CD14-positive monocyte (primary cell): ENCODE measurements around the gene MAPK8IP2. TPM values are rescaled to one million over a fixed set of nuclear protein-coding genes. Genes with fewer than 3 reads are reported as not detected.
A peak's percentile ranks its signal among the peaks of the same experiment; 100 is the strongest.
"Not testable (repeated sequence)": the region's sequence is repeated elsewhere in the genome, so short reads cannot be mapped to it uniquely, and the experiment has no call there.

Source experiments
- DNase-seq, 3 donors: peaks; one replicate each; pipeline ENCODE4 v3.0.0-alpha.2; 2011 to 2022
- H2AFZ ChIP-seq: 2 replicates; pipeline ENCODE4 v1.6.0; 2012; ENCODE audit warnings: mild to moderate bottlenecking, low read depth, low read length, inconsistent platforms; ENCODE audit not compliant: insufficient read depth, poor library complexity, severe bottlenecking
- H3K27ac ChIP-seq, 2 donors: 1 replicate in 1 of 2; 2 replicates in 1 of 2; pipeline ENCODE4 v1.5.1; 2012 to 2013; ENCODE audit warnings: low read length in 2 of 2, control low read depth in 1 of 2, inconsistent platforms in 1 of 2, low read depth in 1 of 2, mild to moderate bottlenecking in 1 of 2
- H3K27me3 ChIP-seq, 2 donors: one replicate each; pipeline versions ENCODE4 v1.6.0 to v1.6.1; 2011 to 2013; ENCODE audit warnings: low read length in 2 of 2; ENCODE audit not compliant: control insufficient read depth in 2 of 2, insufficient read depth in 2 of 2
- H3K36me3 ChIP-seq, 2 donors: replicated peaks in 1 of 2; 1 replicate in 1 of 2; 2 replicates in 1 of 2; pipeline versions ENCODE4 v1.5.1 to v1.6.1; 2012 to 2013; ENCODE audit warnings: low read length in 2 of 2, control low read depth in 1 of 2, inconsistent platforms in 1 of 2, mild to moderate bottlenecking in 1 of 2; ENCODE audit not compliant: insufficient read depth in 2 of 2, control insufficient read depth in 1 of 2
- H3K4me1 ChIP-seq, 2 donors: 1 replicate in 1 of 2; 2 replicates in 1 of 2; pipeline versions ENCODE4 v1.5.1 to v1.6.1; 2012 to 2013; ENCODE audit warnings: low read length in 2 of 2, control low read depth in 1 of 2, inconsistent platforms in 1 of 2, mild to moderate bottlenecking in 1 of 2, moderate library complexity in 1 of 2; ENCODE audit not compliant: insufficient read depth in 2 of 2, control insufficient read depth in 1 of 2
- H3K4me2 ChIP-seq: replicated peaks from 2 replicates; pipeline ENCODE3; 2012; ENCODE audit warnings: low read length, moderate library complexity, mild to moderate bottlenecking; ENCODE audit not compliant: poor library complexity, severe bottlenecking; ENCODE audit errors: extremely low read depth
- H3K4me3 ChIP-seq, 3 experiments: fragments of 200-600 bp in 1 of 3; sonication (generic) in 1 of 3; replicated peaks in 1 of 3; 1 replicate in 2 of 3; 2 replicates in 1 of 3; pipeline ENCODE4 v1.5.1; 2011 to 2013; ENCODE audit warnings: low read length in 3 of 3, mild to moderate bottlenecking in 3 of 3, control low read depth in 2 of 3, low read depth in 2 of 3, inconsistent platforms in 1 of 3, moderate library complexity in 1 of 3
- H3K79me2 ChIP-seq: 2 replicates; pipeline ENCODE4 v1.6.0; 2012; ENCODE audit warnings: mild to moderate bottlenecking, control low read depth, inconsistent platforms, low read length, moderate library complexity; ENCODE audit not compliant: insufficient read depth
- H3K9ac ChIP-seq: 2 replicates; pipeline ENCODE4 v1.6.0; 2017; ENCODE audit warnings: low read length, mild to moderate bottlenecking; ENCODE audit not compliant: insufficient read depth, poor library complexity, severe bottlenecking
- H3K9me3 ChIP-seq, 2 donors: replicated peaks in 1 of 2; 1 replicate in 1 of 2; 2 replicates in 1 of 2; pipeline versions ENCODE4 v1.5.1 to v1.6.1; 2012 to 2013; ENCODE audit warnings: low read length in 2 of 2, control low read depth in 1 of 2; ENCODE audit not compliant: control insufficient read depth in 1 of 2, insufficient read depth in 1 of 2
- H4K20me1 ChIP-seq: 2 replicates; pipeline ENCODE4 v1.6.0; 2012; ENCODE audit warnings: mild to moderate bottlenecking, low read length, control low read depth, moderate library complexity; ENCODE audit not compliant: insufficient read depth
- H3K27ac Mint-ChIP-seq, 7 donors: one replicate each; pipeline ENCODE4 v1.8.0; 2020; ENCODE audit warnings: mild to moderate bottlenecking in 7 of 7, mixed read lengths in 7 of 7, moderate library complexity in 6 of 7, inconsistent platforms in 2 of 7
- H3K27me3 Mint-ChIP-seq, 3 donors: one replicate each; pipeline ENCODE4 v1.8.0; 2021 to 2022; ENCODE audit warnings: low read depth in 3 of 3, mild to moderate bottlenecking in 3 of 3, mixed read lengths in 3 of 3, moderate library complexity in 3 of 3, inconsistent platforms in 1 of 3
- H3K36me3 Mint-ChIP-seq, 2 donors: one replicate each; pipeline ENCODE4 v1.8.0; 2020; ENCODE audit warnings: mixed read lengths in 2 of 2, inconsistent platforms in 1 of 2, mild to moderate bottlenecking in 1 of 2
- H3K4me1 Mint-ChIP-seq: one replicate; pipeline ENCODE4 v1.8.0; 2020; ENCODE audit warnings: mild to moderate bottlenecking, mixed read lengths
- H3K4me3 Mint-ChIP-seq, 2 donors: one replicate each; pipeline ENCODE4 v1.8.0; 2020; ENCODE audit warnings: mild to moderate bottlenecking in 2 of 2, mixed read lengths in 2 of 2, moderate library complexity in 1 of 2
- H3K9me3 Mint-ChIP-seq, 7 donors: one replicate each; pipeline ENCODE4 v1.8.0; 2020 to 2022; ENCODE audit warnings: mixed read lengths in 7 of 7, mild to moderate bottlenecking in 6 of 7, moderate library complexity in 6 of 7, inconsistent platforms in 2 of 7
- CTCF ChIP-seq: fragments of 200-600 bp; IDR thresholded peaks from one replicate; pipeline ENCODE4 v1.8.0; 2022; ENCODE audit warnings: antibody characterized with exemption, mild to moderate bottlenecking
- WGBS: methylation state at CpG from one replicate; pipeline ENCODE4 v1.1.5; 2013; ENCODE audit warnings: missing lambda C conversion rate; ENCODE audit not compliant: insufficient coverage; 5-methylcytosine and 5-hydroxymethylcytosine counted together
- intact Hi-C, 2 donors: fragments of 100-400 bp; cut with micrococcal nuclease; formaldehyde crosslinking; loops; one replicate each; pipeline versions ENCODE4 v1.15.0 to v1.15.1; 2023
- polyA plus RNA-seq, 3 donors: library from polyadenylated mRNA; depleted of rRNA in 1 of 3; unstranded in 2 of 3; stranded (reverse) in 1 of 3; fragments of 300-500 nt in 2 of 3; fragments of >200 nt in 1 of 3; fragmentation: Illumina TruSeq in 2 of 3; gene quantifications; 1 replicate in 2 of 3; 2 replicates in 1 of 3; pipeline ENCODE4 v1.2.3, GENCODE V29; 2012 to 2021

The MAPK8IP2 gene
- polyA plus RNA-seq, 3 donors, result 0.17 TPM; not detected in 2

- peaks cover 5% of the 10 kb centered on the region for H3K4me1 Mint-ChIP-seq
- no peak overlapping the region for H3K4me3 Mint-ChIP-seq
- Histone ChIP-seq H3K9ac (no peak overlapping the region), H3K27ac (no peak overlapping the region), H3K4me1 (peaks cover 2% of the 10 kb centered on the region in 2 donors), H3K4me2 (no peak overlapping the region), H3K27me3 (no peaks in the 10 kb centered on the region), H3K36me3 (no peaks in the 10 kb centered on the region), H3K79me2 (no peaks in the 10 kb centered on the region), H3K4me3 (no peak overlapping the region), H2AFZ (no peak overlapping the region), H3K9me3 (no peaks in the 10 kb centered on the region), H4K20me1 (no peaks in the 10 kb centered on the region)
- intact Hi-C loops, result no loop called here
- peaks cover 0 to 5% (median 3%) of the 10 kb centered on the region in 7 donors for H3K9me3 Mint-ChIP-seq
- H3K36me3 Mint-ChIP-seq, result peaks cover 0 to under 1% of the 10 kb centered on the region in 2 donors
- no peak overlapping the region for H3K27ac Mint-ChIP-seq
- no peak for TF ChIP-seq CTCF
- 96% methylated on average over 11 of the region's 11 CpGs for WGBS
- no peak for DNase-seq
- peaks cover 0 to 4% (median 4%) of the 10 kb centered on the region in 3 donors for H3K27me3 Mint-ChIP-seq
These were observed 33.2 kb downstream of the MAPK8IP2 start for GRCh38 chr22:50633771-50634170.

- intact Hi-C loops, result no loop called here
- no peaks in the 10 kb centered on the region for H3K9me3 ChIP-seq
- Mint-ChIP-seq H3K27ac (peak overlapping the region in 1 of 7 donors; percentile 23), H3K4me3 (no peak overlapping the region), H3K27me3 (peaks cover 0 to 2% (median 0%) of the 10 kb centered on the region in 3 donors), H3K4me1 (no peaks in the 10 kb centered on the region), H3K36me3 (no peaks in the 10 kb centered on the region), H3K9me3 (peaks cover 0 to 5% (median 3%) of the 10 kb centered on the region in 7 donors)
- WGBS, result 98% methylated on average over 8 of the region's 11 CpGs
- no peak overlapping the region for H3K4me2 ChIP-seq
- H3K9ac ChIP-seq, result no peak overlapping the region
- no peaks in the 10 kb centered on the region for H3K79me2 ChIP-seq
- H2AFZ ChIP-seq, result no peak overlapping the region
- no peak for DNase-seq
- H3K4me1 ChIP-seq, result no peaks in the 10 kb centered on the region
- no peak overlapping the region for H3K27ac ChIP-seq
- no peaks in the 10 kb centered on the region for H3K27me3 ChIP-seq
- no peak for TF ChIP-seq CTCF
- no peaks in the 10 kb centered on the region for H3K36me3 ChIP-seq
- H3K4me3 ChIP-seq, result no peak overlapping the region
- no peaks in the 10 kb centered on the region for H4K20me1 ChIP-seq
These were observed 35.0 kb downstream of the MAPK8IP2 start for GRCh38 chr22:50635591-50635990.

GRCh38 chr22:50640296-50640695 lies 39.7 kb downstream of the MAPK8IP2 start:
- DNase-seq, intact Hi-C loops, H3K27me3 ChIP-seq, H3K27me3 Mint-ChIP-seq, H3K9me3 Mint-ChIP-seq, H3K36me3 Mint-ChIP-seq, H3K4me2 ChIP-seq, H3K4me3 ChIP-seq, H3K27ac Mint-ChIP-seq, H3K9me3 ChIP-seq, H2AFZ ChIP-seq, H3K36me3 ChIP-seq, H3K79me2 ChIP-seq, H3K4me3 Mint-ChIP-seq, H3K27ac ChIP-seq, H3K4me1 Mint-ChIP-seq, H4K20me1 ChIP-seq, H3K9ac ChIP-seq: not testable (repeated sequence)
- H3K4me1 ChIP-seq, result peaks cover 10 to 13% of the 10 kb centered on the region in 2 donors
- 97% methylated on average over 6 of the region's 12 CpGs for WGBS
